Measurements from ENCODE around the gene PLPP4.

DNA sequence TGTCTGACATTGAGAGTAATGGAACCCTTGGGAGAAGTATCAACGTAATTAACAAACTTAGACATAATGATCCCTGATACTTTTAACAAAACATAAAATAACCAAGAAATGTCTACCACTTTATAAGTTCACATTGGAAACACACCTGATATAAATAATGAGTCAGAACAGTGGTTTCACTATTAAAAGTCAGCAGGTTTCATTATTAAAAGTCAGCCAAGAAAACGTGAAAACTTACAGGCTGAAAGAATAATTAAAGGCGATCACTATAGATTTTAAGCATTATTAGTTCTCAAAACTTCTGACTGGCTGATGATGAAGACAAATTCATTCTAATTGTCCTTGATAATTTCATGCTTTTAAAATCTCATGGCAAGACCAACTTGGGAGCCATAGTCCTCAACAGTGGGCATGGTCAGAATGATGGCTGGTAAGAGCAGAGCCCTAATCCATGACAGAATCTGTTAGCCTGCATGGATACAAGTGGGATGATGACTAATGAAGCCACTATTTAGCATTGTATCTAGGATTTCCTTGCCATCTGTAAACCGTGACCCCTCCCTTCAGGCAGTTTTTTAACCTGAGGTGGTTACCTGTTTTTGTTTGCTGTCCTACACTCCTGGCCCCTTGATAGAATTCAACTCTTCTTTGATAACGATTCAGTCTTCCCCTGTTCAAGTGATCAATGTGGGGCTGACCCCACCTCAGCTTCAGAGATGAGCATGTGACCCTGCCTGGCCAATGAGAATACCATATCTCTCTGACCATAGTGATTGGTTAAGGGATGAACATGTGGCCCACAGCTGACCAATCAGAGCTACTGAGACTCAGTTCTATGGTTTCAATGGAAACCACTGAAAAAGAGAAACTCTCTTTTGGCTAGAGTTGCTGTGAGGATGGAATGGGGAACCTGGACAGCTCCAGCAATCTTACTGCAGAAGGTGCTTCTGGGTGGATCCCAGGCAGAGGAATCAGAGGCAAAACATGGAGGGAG is 151.0 kb downstream of the PLPP4 start:
- TF ChIP-seq, protein P1, sequence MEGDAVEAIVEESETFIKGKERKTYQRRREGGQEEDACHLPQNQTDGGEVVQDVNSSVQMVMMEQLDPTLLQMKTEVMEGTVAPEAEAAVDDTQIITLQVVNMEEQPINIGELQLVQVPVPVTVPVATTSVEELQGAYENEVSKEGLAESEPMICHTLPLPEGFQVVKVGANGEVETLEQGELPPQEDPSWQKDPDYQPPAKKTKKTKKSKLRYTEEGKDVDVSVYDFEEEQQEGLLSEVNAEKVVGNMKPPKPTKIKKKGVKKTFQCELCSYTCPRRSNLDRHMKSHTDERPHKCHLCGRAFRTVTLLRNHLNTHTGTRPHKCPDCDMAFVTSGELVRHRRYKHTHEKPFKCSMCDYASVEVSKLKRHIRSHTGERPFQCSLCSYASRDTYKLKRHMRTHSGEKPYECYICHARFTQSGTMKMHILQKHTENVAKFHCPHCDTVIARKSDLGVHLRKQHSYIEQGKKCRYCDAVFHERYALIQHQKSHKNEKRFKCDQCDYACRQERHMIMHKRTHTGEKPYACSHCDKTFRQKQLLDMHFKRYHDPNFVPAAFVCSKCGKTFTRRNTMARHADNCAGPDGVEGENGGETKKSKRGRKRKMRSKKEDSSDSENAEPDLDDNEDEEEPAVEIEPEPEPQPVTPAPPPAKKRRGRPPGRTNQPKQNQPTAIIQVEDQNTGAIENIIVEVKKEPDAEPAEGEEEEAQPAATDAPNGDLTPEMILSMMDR (IDR thresholded peaks at IDR 0.05): no peak
- no peak for TF ChIP-seq EP300 (IDR thresholded peaks at IDR 0.05)
- TF ChIP-seq POLR2A (IDR thresholded peaks at IDR 0.05): no peak

Measured in upper lobe of left lung (tissue), 4 donors.